Endothelial cell of umbilical vein (primary cell): ENCODE measurements around the gene BUB1. TPM values are rescaled to one million over a fixed set of nuclear protein-coding genes. Genes with fewer than 3 reads are reported as not detected.

Experiments used
- BruUV-seq: library from RNA; stranded (reverse); fragments of 400-500 nt; replicated peaks from 2 replicates; lab custom pipeline; 2021; lab: Mats Ljungman, UMichigan
- CTCF ChIA-PET: fragments of 300-600, 350-600 bp; sonication (Branson Sonifier 250); formaldehyde crosslinking; loops from one replicate; lab custom pipeline; 2021; ENCODE audit warnings: antibody characterized with exemption, inconsistent platforms; lab: Charles Lee
- POLR2A ChIA-PET: fragments of 300-600, 350-600 bp; sonication (Branson Sonifier 250); formaldehyde crosslinking; loops from one replicate; lab custom pipeline; 2021; ENCODE audit warnings: antibody characterized with exemption, inconsistent platforms; lab: Charles Lee
- DNase-seq: peaks from one replicate; pipeline ENCODE4 v3.0.0-alpha.2; 2011; ENCODE audit warnings: low read depth, low spot score
- FAIRE-seq: peaks from 2 replicates; lab custom pipeline; 2011; peaks lifted over from hg19 to GRCh38; lab: Jason Lieb, UNC
- H2AFZ ChIP-seq: 2 replicates; pipeline ENCODE4 v1.6.0; 2012; ENCODE audit warnings: low read depth, low read length, control low read depth, inconsistent platforms
- H3K27ac ChIP-seq: 2 replicates; pipeline ENCODE4 v1.5.1; 2011; ENCODE audit warnings: low read depth, mild to moderate bottlenecking, control low read depth, low read length, moderate library complexity; ENCODE audit not compliant: insufficient read depth
- H3K27me3 ChIP-seq, 2 experiments: 2 replicates each; pipeline versions ENCODE4 v1.6.0 to v1.6.1; 2011; ENCODE audit warnings: low read length in 2 of 2, mixed read lengths in 1 of 2; ENCODE audit not compliant: control insufficient read depth in 2 of 2, insufficient read depth in 2 of 2
- H3K36me3 ChIP-seq, 2 experiments: 2 replicates in 1 of 2; 3 replicates in 1 of 2; pipeline ENCODE4 v1.5.1; 2011; ENCODE audit warnings: low read length in 2 of 2, mild to moderate bottlenecking in 1 of 2, moderate library complexity in 1 of 2; ENCODE audit not compliant: control insufficient read depth in 2 of 2, insufficient read depth in 2 of 2; ENCODE audit errors: extremely low read depth in 1 of 2
- H3K4me1 ChIP-seq: 3 replicates; pipeline ENCODE4 v1.5.1; 2011; ENCODE audit warnings: mild to moderate bottlenecking, low read length; ENCODE audit not compliant: control insufficient read depth, insufficient read depth; ENCODE audit errors: extremely low read depth
- H3K4me2 ChIP-seq: 2 replicates; pipeline ENCODE4 v1.6.1; 2011; ENCODE audit warnings: low read length, control low read depth, mixed read lengths; ENCODE audit not compliant: insufficient read depth
- H3K4me3 ChIP-seq, 3 experiments: fragments of 200-600 bp in 1 of 3; sonication (generic), shearing (Covaris generic) in 1 of 3; replicated peaks in 1 of 3; 2 replicates each; pipeline ENCODE4 v1.5.1; 2011 to 2016; ENCODE audit warnings: control low read depth in 3 of 3, low read length in 3 of 3, mild to moderate bottlenecking in 2 of 3, inconsistent platforms in 1 of 3, low read depth in 1 of 3, moderate library complexity in 1 of 3; ENCODE audit not compliant: insufficient read depth in 1 of 3
- H3K79me2 ChIP-seq: 2 replicates; pipeline ENCODE4 v1.6.0; 2012; ENCODE audit warnings: low read length, inconsistent platforms; ENCODE audit not compliant: control insufficient read depth, insufficient read depth
- H3K9ac ChIP-seq: replicated peaks from 2 replicates; pipeline ENCODE3; 2011; ENCODE audit warnings: low read length, control low read depth; ENCODE audit not compliant: insufficient read depth; ENCODE audit errors: extremely low read depth
- H3K9me1 ChIP-seq: replicated peaks from 3 replicates; pipeline ENCODE4 v1.6.0; 2011; ENCODE audit warnings: mild to moderate bottlenecking, low read length; ENCODE audit not compliant: control insufficient read depth, insufficient read depth; ENCODE audit errors: extremely low read depth
- H3K9me3 ChIP-seq: replicated peaks from 2 replicates; pipeline ENCODE4 v1.5.1; 2012; ENCODE audit warnings: low read length, inconsistent platforms; ENCODE audit not compliant: control insufficient read depth, insufficient read depth
- H4K20me1 ChIP-seq: replicated peaks from 2 replicates; pipeline ENCODE3; 2011; ENCODE audit warnings: mild to moderate bottlenecking, low read length; ENCODE audit not compliant: control insufficient read depth, insufficient read depth; ENCODE audit errors: extremely low read depth
- CTCF ChIP-seq, 2 donors: IDR thresholded peaks; 1 replicate in 1 of 2; 2 replicates in 1 of 2; pipeline ENCODE4 v1.5.1; 2011; ENCODE audit warnings: low read length in 2 of 2, mild to moderate bottlenecking in 2 of 2, moderate library complexity in 2 of 2, control low read depth in 1 of 2, inconsistent platforms in 1 of 2, low read depth in 1 of 2; ENCODE audit not compliant: insufficient read depth in 1 of 2; ENCODE audit errors: extremely low read depth in 1 of 2
- EZH2 ChIP-seq: IDR thresholded peaks from 2 replicates; pipeline ENCODE4 v1.6.1; 2012; ENCODE audit warnings: borderline replicate concordance, low read depth, mild to moderate bottlenecking, moderate library complexity, low read length, inconsistent platforms; ENCODE audit not compliant: severe bottlenecking
- FOS ChIP-seq: IDR thresholded peaks from 2 replicates; pipeline ENCODE4 v1.6.1; 2011; ENCODE audit warnings: mild to moderate bottlenecking, low read length, moderate library complexity, borderline replicate concordance; ENCODE audit not compliant: insufficient read depth
- GATA2 ChIP-seq: IDR thresholded peaks from 2 replicates; pipeline ENCODE4 v1.7.0; 2011; ENCODE audit warnings: low read depth, mild to moderate bottlenecking, moderate library complexity, mixed read lengths, low read length; ENCODE audit not compliant: insufficient read length, insufficient read depth
- JUN ChIP-seq: IDR thresholded peaks from 2 replicates; pipeline ENCODE4 v1.6.1; 2011; ENCODE audit warnings: borderline replicate concordance, low read depth; ENCODE audit not compliant: insufficient read length, insufficient read depth
- MAX ChIP-seq: IDR thresholded peaks from 2 replicates; pipeline ENCODE4 v1.6.1; 2011; ENCODE audit not compliant: insufficient read depth, insufficient read length
- MYC ChIP-seq: IDR thresholded peaks from one replicate; pipeline ENCODE4 v1.6.1; 2011; ENCODE audit warnings: mild to moderate bottlenecking, low read depth, low read length
- POLR2A ChIP-seq: IDR thresholded peaks from 2 replicates; pipeline ENCODE4 v1.6.1; 2012; ENCODE audit warnings: low read depth, mild to moderate bottlenecking, control low read depth, low read length
- POLR2AphosphoS5 ChIP-seq: IDR thresholded peaks from 2 replicates; pipeline ENCODE4 v1.6.1; 2012; ENCODE audit warnings: low read depth, mild to moderate bottlenecking, control low read depth, low read length, moderate library complexity; ENCODE audit not compliant: insufficient read depth
- dilution Hi-C: fragments of 300-500 bp; cut with MboI; formaldehyde crosslinking; loops from one replicate; pipeline ENCODE4 v1.15.0; 2019; ENCODE audit warnings: low sequenced_read_pairs; ENCODE audit not compliant: extremely low pct_ligation_motif_present
- intact Hi-C: fragments of 100-400 bp; cut with micrococcal nuclease; formaldehyde crosslinking; loops from one replicate; pipeline ENCODE4 v1.10.0; 2022
- polyA plus RNA-seq, 4 experiments: library from polyadenylated mRNA; depleted of rRNA in 3 of 4; stranded (reverse) in 3 of 4; unstranded in 1 of 4; fragments of >200 nt; gene quantifications; 2 replicates each; pipeline versions ENCODE4 v1.2.1 to v1.2.3, GENCODE V29; 2011 to 2012; ENCODE audit warnings: missing spikeins in 1 of 4
- total RNA-seq: library from RNA; stranded (reverse); gene quantifications from 2 replicates; pipeline ENCODE4 v1.2.3, GENCODE V29; 2021

BUB1 gene
- total and polyA plus RNA-seq, 2 donors (not counting 3 experiments of a cell fraction or from before 2014, with no cell fraction given) = 16.1 to 66.4 TPM

- intact Hi-C loops (no loop called here), dilution Hi-C loops (no loop called here)
- BruUV-seq = no TSS peak
- H3K79me2 ChIP-seq = no peaks in the 10 kb centered on the region
- no peak overlapping the region for H2AFZ ChIP-seq
- no peak overlapping the region for H3K4me3 ChIP-seq
- H3K27me3 ChIP-seq = peaks cover 18 to 57% of the 10 kb centered on the region in 2 experiments
- H3K36me3 ChIP-seq = no peaks in the 10 kb centered on the region
- ChIA-PET POLR2A (no interaction called here), CTCF (no interaction called here)
- no peaks in the 10 kb centered on the region for H3K9me3 ChIP-seq
- DNase-seq (no peak), FAIRE-seq (no peak)
- no peaks in the 10 kb centered on the region for H3K4me1 ChIP-seq
- TF ChIP-seq POLR2AphosphoS5 (no peak), POLR2A (no peak), GATA2 (no peak), MYC (no peak), CTCF (IDR thresholded peaks at IDR 0.05; ENCODE audit: extremely low read depth in 1 of 2, insufficient read depth in 1 of 2, low read depth in 1 of 2, low read length in 2 of 2) (no peak), JUN (no peak), MAX (no peak), EZH2 (no peak), FOS (no peak)
- no peak overlapping the region for H3K27ac ChIP-seq
- no peak overlapping the region for H3K4me2 ChIP-seq
- H3K9ac ChIP-seq = no peak overlapping the region
- H3K9me1 ChIP-seq = no peaks in the 10 kb centered on the region
- no peaks in the 10 kb centered on the region for H4K20me1 ChIP-seq
Observed at GRCh38 chr2:110717734-110718133, 39.9 kb upstream of the BUB1 start.
